H9 (cell line): Measurements from ENCODE around the gene MGRN1. TPM values are rescaled to one million over a fixed set of nuclear protein-coding genes. Genes with fewer than 3 reads are reported as not detected.

ENCODE experiments used
- DNase-seq: peaks from one replicate; pipeline ENCODE4 v3.0.0-alpha.2; 2017
- H2AFZ ChIP-seq: one replicate; pipeline ENCODE4 v1.6.1; 2013; ENCODE audit warnings: mild to moderate bottlenecking, low read length, control low read depth, moderate library complexity
- H2AK5ac ChIP-seq: 2 replicates; pipeline ENCODE4 v1.6.1; 2013; ENCODE audit warnings: low read length, control low read depth, mixed read lengths; ENCODE audit not compliant: insufficient read length
- H2BK120ac ChIP-seq: one replicate; pipeline ENCODE4 v1.6.1; 2013; ENCODE audit warnings: low read depth, mild to moderate bottlenecking, low read length, control low read depth, inconsistent platforms; ENCODE audit not compliant: poor library complexity, severe bottlenecking
- H2BK12ac ChIP-seq: 2 replicates; pipeline ENCODE4 v1.6.1; 2013; ENCODE audit warnings: low read length, control low read depth, mixed read lengths, low read depth; ENCODE audit not compliant: insufficient read length
- H2BK15ac ChIP-seq: 2 replicates; pipeline ENCODE4 v1.6.1; 2013; ENCODE audit warnings: low read depth, low read length, control low read depth
- H2BK20ac ChIP-seq: one replicate; pipeline ENCODE4 v1.6.1; 2013; ENCODE audit warnings: low read depth, mild to moderate bottlenecking, low read length, control low read depth, inconsistent platforms; ENCODE audit not compliant: poor library complexity, severe bottlenecking
- H2BK5ac ChIP-seq: 2 replicates; pipeline ENCODE4 v1.6.1; 2013; ENCODE audit warnings: low read length, control low read depth, mixed read lengths; ENCODE audit not compliant: insufficient read length
- H3K14ac ChIP-seq: 2 replicates; pipeline ENCODE4 v1.6.1; 2013; ENCODE audit warnings: low read length, control low read depth; ENCODE audit not compliant: insufficient read depth
- H3K18ac ChIP-seq: 2 replicates; pipeline ENCODE4 v1.6.1; 2013; ENCODE audit warnings: low read depth, mild to moderate bottlenecking, mixed read lengths, low read length, control low read depth; ENCODE audit not compliant: insufficient read length
- H3K23ac ChIP-seq: 2 replicates; pipeline ENCODE4 v1.6.1; 2013; ENCODE audit warnings: low read length, control low read depth, mixed read lengths, low read depth; ENCODE audit not compliant: insufficient read length
- H3K23me2 ChIP-seq: 2 replicates; pipeline ENCODE4 v1.6.1; 2013; ENCODE audit warnings: low read depth, mild to moderate bottlenecking, mixed read lengths, low read length, control low read depth; ENCODE audit not compliant: insufficient read length, poor library complexity, severe bottlenecking
- H3K27ac ChIP-seq: 2 replicates; pipeline ENCODE4 v1.5.1; 2013; ENCODE audit warnings: low read length, control low read depth, mixed read lengths, low read depth; ENCODE audit not compliant: insufficient read length
- H3K27me3 ChIP-seq: 2 replicates; pipeline ENCODE4 v1.6.1; 2013; ENCODE audit warnings: low read length, control low read depth, inconsistent platforms; ENCODE audit not compliant: insufficient read depth
- H3K4ac ChIP-seq: 2 replicates; pipeline ENCODE4 v1.6.1; 2013; ENCODE audit warnings: low read depth, mild to moderate bottlenecking, control low read depth, inconsistent platforms, low read length, moderate library complexity
- H3K4me1 ChIP-seq: 2 replicates; pipeline ENCODE4 v1.6.1; 2013; ENCODE audit warnings: low read length, control low read depth, inconsistent platforms; ENCODE audit not compliant: insufficient read depth
- H3K4me2 ChIP-seq: 2 replicates; pipeline ENCODE4 v1.6.1; 2013; ENCODE audit warnings: low read length, control low read depth, mixed read lengths; ENCODE audit not compliant: insufficient read length, insufficient read depth
- H3K56ac ChIP-seq: 2 replicates; pipeline ENCODE4 v1.6.1; 2013; ENCODE audit warnings: low read depth, mild to moderate bottlenecking, mixed read lengths, low read length, control low read depth; ENCODE audit not compliant: insufficient read length
- H3K79me1 ChIP-seq: 2 replicates; pipeline ENCODE4 v1.6.1; 2013; ENCODE audit warnings: low read depth, mild to moderate bottlenecking, moderate library complexity, low read length, control low read depth, inconsistent platforms; ENCODE audit not compliant: insufficient read depth, poor library complexity, severe bottlenecking
- H3K79me2 ChIP-seq: 2 replicates; pipeline ENCODE4 v1.6.1; 2013; ENCODE audit warnings: low read length, control low read depth, inconsistent platforms; ENCODE audit not compliant: insufficient read depth
- H3K9ac ChIP-seq: 2 replicates; pipeline ENCODE4 v1.6.1; 2013; ENCODE audit warnings: low read length, control low read depth, mixed read lengths; ENCODE audit not compliant: insufficient read length; ENCODE audit errors: extremely low read depth
- H3K9me3 ChIP-seq: one replicate; pipeline ENCODE4 v1.6.1; 2013; ENCODE audit warnings: low read depth, low read length, inconsistent platforms; ENCODE audit not compliant: control insufficient read depth
- H3T11ph ChIP-seq: one replicate; pipeline ENCODE4 v1.6.1; 2013; ENCODE audit warnings: mild to moderate bottlenecking, low read length, control low read depth, inconsistent platforms
- H4K20me1 ChIP-seq: one replicate; pipeline ENCODE4 v1.6.1; 2013; ENCODE audit not compliant: control insufficient read depth, insufficient read length, insufficient read depth
- H4K5ac ChIP-seq: 2 replicates; pipeline ENCODE4 v1.6.1; 2013; ENCODE audit warnings: low read depth, mild to moderate bottlenecking, mixed read lengths, low read length, control low read depth; ENCODE audit not compliant: insufficient read length
- H4K8ac ChIP-seq: replicated peaks from 2 replicates; pipeline ENCODE4 v1.6.1; 2013; ENCODE audit warnings: low read length, control low read depth, mixed read lengths, low read depth; ENCODE audit not compliant: insufficient read length
- H4K91ac ChIP-seq: 2 replicates; pipeline ENCODE4 v1.6.1; 2013; ENCODE audit warnings: low read depth, mild to moderate bottlenecking, moderate library complexity, mixed read lengths, low read length, control low read depth; ENCODE audit not compliant: insufficient read length
- H3K27ac Mint-ChIP-seq, 3 experiments: 2 replicates in 2 of 3; 3 replicates in 1 of 3; pipeline ENCODE4 v1.8.0; 2020 to 2021; ENCODE audit warnings: mixed read lengths in 3 of 3, mild to moderate bottlenecking in 1 of 3, moderate library complexity in 1 of 3
- H3K27me3 Mint-ChIP-seq: 2 replicates; pipeline ENCODE4 v1.8.0; 2021; ENCODE audit warnings: low read depth, mild to moderate bottlenecking, moderate library complexity, mixed read lengths
- H3K36me3 Mint-ChIP-seq, 3 experiments: 2 replicates in 2 of 3; 3 replicates in 1 of 3; pipeline ENCODE4 v1.8.0; 2020 to 2021; ENCODE audit warnings: low read depth in 3 of 3, mixed read lengths in 3 of 3; ENCODE audit not compliant: insufficient read depth in 1 of 3
- H3K4me1 Mint-ChIP-seq, 2 experiments: 2 replicates each; pipeline ENCODE4 v1.8.0; 2020; ENCODE audit warnings: mixed read lengths in 2 of 2
- H3K4me3 Mint-ChIP-seq, 2 experiments: 2 replicates in 1 of 2; 3 replicates in 1 of 2; pipeline ENCODE4 v1.8.0; 2020 to 2021; ENCODE audit warnings: mild to moderate bottlenecking in 2 of 2, mixed read lengths in 2 of 2, moderate library complexity in 1 of 2
- H3K9me3 Mint-ChIP-seq, 2 experiments: 2 replicates in 1 of 2; 3 replicates in 1 of 2; pipeline ENCODE4 v1.8.0; 2020; ENCODE audit warnings: mild to moderate bottlenecking in 2 of 2, mixed read lengths in 2 of 2, moderate library complexity in 1 of 2
- CTCF ChIP-seq: fragments of 200-600 bp; sonication (generic); conservative IDR thresholded peaks from 3 replicates; pipeline ENCODE4 v1.8.0; 2021; ENCODE audit warnings: antibody characterized with exemption, mild to moderate bottlenecking
- WGBS: extraction: QIAGEN DNeasy Blood & Tissue Kit; methylation state at CpG from one replicate; pipeline ENCODE4 v1.1.7; 2013; ENCODE audit warnings: missing lambda C conversion rate, low lambda C conversion rate, mixed read lengths; ENCODE audit not compliant: insufficient read length; ENCODE audit errors: extremely low coverage; 5-methylcytosine and 5-hydroxymethylcytosine counted together
- total RNA-seq: library from RNA; stranded (reverse); gene quantifications from 2 replicates; pipeline ENCODE4 v1.2.1, GENCODE V29; 2021

Gene MGRN1
- total RNA-seq, 1 experiment from 2014 or later = 91.6 TPM

- Histone ChIP-seq H3K18ac (no peak overlapping the region), H3K4ac (no peak overlapping the region), H4K20me1 (no peaks in the 10 kb centered on the region), H2BK15ac (no peak overlapping the region), H4K8ac (no peak overlapping the region), H3K4me1 (no peaks in the 10 kb centered on the region), H3K14ac (no peak overlapping the region), H2BK120ac (no peak overlapping the region), H4K91ac (no peak overlapping the region), H2AK5ac (no peak overlapping the region), H2BK20ac (no peak overlapping the region), H3K4me2 (no peak overlapping the region), H3K56ac (no peak overlapping the region), H3K27me3 (no peaks in the 10 kb centered on the region), H2AFZ (no peak overlapping the region), H2BK12ac (no peak overlapping the region), H2BK5ac (no peak overlapping the region), H3K79me2 (no peaks in the 10 kb centered on the region; the same call in 1 of the 2 replicates), H3K9me3 (no peaks in the 10 kb centered on the region), H3T11ph (no peak overlapping the region), H3K79me1 (peaks cover 7% of the 10 kb centered on the region), H4K5ac (no peak overlapping the region), H3K23ac (no peak overlapping the region), H3K9ac (no peak overlapping the region), H3K27ac (no peak overlapping the region), H3K23me2 (no peaks in the 10 kb centered on the region)
- Mint-ChIP-seq H3K27ac (peak overlapping the region; percentile 9 to 91 (median 21); a peak in 4 of 7 replicates), H3K9me3 (no peaks in the 10 kb centered on the region), H3K4me1 (peaks cover 7 to 8% of the 10 kb centered on the region in 2 experiments; a peak in 3 of 4 replicates), H3K36me3 (peaks cover 5 to 9% (median 7%) of the 10 kb centered on the region in 3 experiments; a peak in 4 of 7 replicates), H3K4me3 (no peak overlapping the region), H3K27me3 (no peaks in the 10 kb centered on the region)
- TF ChIP-seq CTCF = no peak
- DNase-seq = no peak
- WGBS = no CpG with 5 or more reads among the region's 19 CpGs
Measured at GRCh38 chr16:4640572-4641305, 16.1 kb downstream of the MGRN1 start.
